DOHH2 (cell line): ENCODE results near the gene TRIL.

ENCODE experiments used
- H3F3A ChIP-seq: fragments of 200-600 bp; sonication (generic), shearing (Covaris generic); 2 replicates; pipeline ENCODE4 v1.6.0; 2016; ENCODE audit warnings: antibody characterized with exemption, mild to moderate bottlenecking; ENCODE audit not compliant: control insufficient read depth, insufficient read depth
- H3K27ac ChIP-seq: fragments of 200-600 bp; sonication (generic); 2 replicates; pipeline ENCODE4 v1.5.1; 2014; ENCODE audit warnings: low read depth, mild to moderate bottlenecking, low read length, moderate library complexity
- H3K27me3 ChIP-seq: fragments of 200-600 bp; sonication (generic); 2 replicates; pipeline ENCODE4 v1.6.1; 2014; ENCODE audit warnings: mild to moderate bottlenecking, low read length, mixed read lengths; ENCODE audit not compliant: control insufficient read depth
- H3K36me3 ChIP-seq: fragments of 200-600 bp; sonication (generic); 2 replicates; pipeline ENCODE4 v1.6.1; 2014; ENCODE audit warnings: mild to moderate bottlenecking, low read length, moderate library complexity, mixed read lengths; ENCODE audit not compliant: control insufficient read depth
- H3K4me1 ChIP-seq: fragments of 200-600 bp; sonication (generic); 2 replicates; pipeline ENCODE4 v1.6.1; 2014; ENCODE audit warnings: mild to moderate bottlenecking, low read length, mixed read lengths; ENCODE audit not compliant: control insufficient read depth
- H3K4me2 ChIP-seq: fragments of 200-600 bp; sonication (generic); 2 replicates; pipeline ENCODE4 v1.6.0; 2014; ENCODE audit warnings: mild to moderate bottlenecking, low read length, moderate library complexity
- H3K4me3 ChIP-seq: fragments of 200-600 bp; sonication (generic); 2 replicates; pipeline ENCODE4 v1.5.1; 2014; ENCODE audit warnings: mild to moderate bottlenecking, low read length, mixed read lengths
- H3K79me2 ChIP-seq: fragments of 200-600 bp; sonication (generic); 2 replicates; pipeline ENCODE4 v1.6.1; 2014; ENCODE audit warnings: mild to moderate bottlenecking, low read length, mixed read lengths; ENCODE audit not compliant: control insufficient read depth
- H3K9me2 ChIP-seq: fragments of 200-600 bp; sonication (generic); replicated peaks from 2 replicates; pipeline ENCODE4 v1.6.1; 2014; ENCODE audit warnings: mild to moderate bottlenecking, low read length, mixed read lengths; ENCODE audit not compliant: control insufficient read depth
- H3K9me3 ChIP-seq: fragments of 200-600 bp; sonication (generic); 2 replicates; pipeline ENCODE4 v1.6.1; 2014; ENCODE audit warnings: antibody characterized with exemption, low read length, mixed read lengths; ENCODE audit not compliant: control insufficient read depth, insufficient read depth
- H4K20me1 ChIP-seq: fragments of 200-600 bp; sonication (generic); 2 replicates; pipeline ENCODE4 v1.6.0; 2014; ENCODE audit warnings: low read depth, mild to moderate bottlenecking, antibody characterized with exemption, low read length, moderate library complexity; ENCODE audit not compliant: control insufficient read depth, insufficient read depth
- CTCF ChIP-seq: fragments of 200-600 bp; sonication (generic); IDR thresholded peaks from one replicate; pipeline ENCODE4 v1.5.1; 2014; ENCODE audit warnings: antibody characterized with exemption, mild to moderate bottlenecking, low read depth, low read length; ENCODE audit not compliant: poor library complexity, severe bottlenecking
- EZH2phosphoT487 ChIP-seq: fragments of 200-600 bp; sonication (generic); IDR thresholded peaks from 2 replicates; pipeline ENCODE4 v1.6.1; 2017; ENCODE audit warnings: borderline replicate concordance, mild to moderate bottlenecking, antibody characterized with exemption, low read length, moderate library complexity, mixed read lengths

TRIL gene

GRCh38 chr7:28999895-29000716 is 42.0 kb upstream of the TRIL start:
- H4K20me1 ChIP-seq, result no peaks in the 10 kb centered on the region
- H3K79me2 ChIP-seq, result no peaks in the 10 kb centered on the region
- H3K4me1 ChIP-seq, result no peaks in the 10 kb centered on the region
- no peak overlapping the region for H3K4me2 ChIP-seq
- H3K36me3 ChIP-seq, result no peaks in the 10 kb centered on the region
- no peaks in the 10 kb centered on the region for H3K9me2 ChIP-seq
- TF ChIP-seq CTCF (no peak), EZH2phosphoT487 (no peak)
- no peak overlapping the region for H3K4me3 ChIP-seq
- no peaks in the 10 kb centered on the region for H3K9me3 ChIP-seq
- no peak overlapping the region for H3K27ac ChIP-seq
- no peaks in the 10 kb centered on the region for H3F3A ChIP-seq
- no peaks in the 10 kb centered on the region for H3K27me3 ChIP-seq

- H3K27me3 ChIP-seq, result no peaks in the 10 kb centered on the region
- H3K9me3 ChIP-seq, result no peaks in the 10 kb centered on the region
- no peaks in the 10 kb centered on the region for H3K36me3 ChIP-seq
- H3K4me3 ChIP-seq, result no peak overlapping the region
- no peaks in the 10 kb centered on the region for H3K4me1 ChIP-seq
- H3K79me2 ChIP-seq, result no peaks in the 10 kb centered on the region
- H3F3A ChIP-seq, result no peaks in the 10 kb centered on the region
- TF ChIP-seq CTCF, result no peak
- no peak for TF ChIP-seq EZH2phosphoT487
- H3K4me2 ChIP-seq, result no peak overlapping the region
- no peaks in the 10 kb centered on the region for H3K9me2 ChIP-seq
- H3K27ac ChIP-seq, result no peak overlapping the region
- no peaks in the 10 kb centered on the region for H4K20me1 ChIP-seq
Observed at GRCh38 chr7:28999427-28999826, 41.3 kb upstream of the TRIL start.

GRCh38 chr7:28998105-28998504 is 40.0 kb upstream of the TRIL start:
- TF ChIP-seq EZH2phosphoT487 (no peak), CTCF (no peak)
- H3K36me3 ChIP-seq, result no peaks in the 10 kb centered on the region
- H3K79me2 ChIP-seq, result no peaks in the 10 kb centered on the region
- H4K20me1 ChIP-seq, result no peaks in the 10 kb centered on the region
- H3K9me3 ChIP-seq, result no peaks in the 10 kb centered on the region
- no peaks in the 10 kb centered on the region for H3K9me2 ChIP-seq
- no peak overlapping the region for H3K4me2 ChIP-seq
- H3K4me1 ChIP-seq, result no peaks in the 10 kb centered on the region
- no peak overlapping the region for H3K27ac ChIP-seq
- no peaks in the 10 kb centered on the region for H3K27me3 ChIP-seq
- H3K4me3 ChIP-seq, result no peak overlapping the region
- H3F3A ChIP-seq, result no peaks in the 10 kb centered on the region
